CD4-positive, alpha-beta T cell treated with Interleukin-2 at 100 ng/mL for 4 hours (primary cell): ENCODE measurements around the gene SERINC5.
A peak's percentile ranks its signal among the peaks of the same experiment; 100 is the strongest.

Experiments used
- DNase-seq: peaks from one replicate; pipeline ENCODE4 v3.0.0-alpha.2; 2020; ENCODE audit warnings: low spot score

The SERINC5 gene

GRCh38 chr5:80254767-80255430 is 949 bp downstream of the SERINC5 start:
- peak; percentile 27 for DNase-seq

- DNase-seq, result no peak
These were observed 4.2 kb downstream of the SERINC5 start for GRCh38 chr5:80251636-80252035.

- DNase-seq, result no peak
These were observed 5.0 kb downstream of the SERINC5 start for GRCh38 chr5:80250801-80251200.

GRCh38 chr5:80249901-80250300 is 5.9 kb downstream of the SERINC5 start:
- DNase-seq, result no peak

GRCh38 chr5:80248378-80248777 is 7.5 kb downstream of the SERINC5 start:
- no peak for DNase-seq

- DNase-seq, result peak; percentile 61
These were observed 8.7 kb downstream of the SERINC5 start for GRCh38 chr5:80246995-80247729.

- DNase-seq, result peak; percentile 29
These were observed 9.7 kb downstream of the SERINC5 start for GRCh38 chr5:80246001-80246758.

GRCh38 chr5:80243567-80243966 is 12.3 kb downstream of the SERINC5 start:
- no peak for DNase-seq

- no peak for DNase-seq
These were observed 13.0 kb downstream of the SERINC5 start for GRCh38 chr5:80242849-80243248.

GRCh38 chr5:80240368-80240986 is 15.4 kb downstream of the SERINC5 start:
- peak; percentile 38 for DNase-seq

- DNase-seq, result no peak
These were observed 16.0 kb downstream of the SERINC5 start for GRCh38 chr5:80239680-80240367.

GRCh38 chr5:80238778-80239679 is 16.8 kb downstream of the SERINC5 start:
- DNase-seq, result no peak

GRCh38 chr5:80238097-80238496 is 17.8 kb downstream of the SERINC5 start:
- peak; percentile 52 for DNase-seq

- DNase-seq, result no peak
These were observed 18.6 kb downstream of the SERINC5 start for GRCh38 chr5:80237243-80237642.

GRCh38 chr5:80234116-80234948 is 21.5 kb downstream of the SERINC5 start:
- no peak for DNase-seq

- DNase-seq, result no peak
These were observed 24.2 kb downstream of the SERINC5 start for GRCh38 chr5:80231693-80232092.

- no peak for DNase-seq
These were observed 24.6 kb downstream of the SERINC5 start for GRCh38 chr5:80231243-80231642.

- DNase-seq, result no peak
These were observed 25.4 kb downstream of the SERINC5 start for GRCh38 chr5:80230269-80230992.

- no peak for DNase-seq
These were observed 26.0 kb downstream of the SERINC5 start for GRCh38 chr5:80229902-80230255.
